Measurements from ENCODE around the gene STUB1.

Gene STUB1

DNA sequence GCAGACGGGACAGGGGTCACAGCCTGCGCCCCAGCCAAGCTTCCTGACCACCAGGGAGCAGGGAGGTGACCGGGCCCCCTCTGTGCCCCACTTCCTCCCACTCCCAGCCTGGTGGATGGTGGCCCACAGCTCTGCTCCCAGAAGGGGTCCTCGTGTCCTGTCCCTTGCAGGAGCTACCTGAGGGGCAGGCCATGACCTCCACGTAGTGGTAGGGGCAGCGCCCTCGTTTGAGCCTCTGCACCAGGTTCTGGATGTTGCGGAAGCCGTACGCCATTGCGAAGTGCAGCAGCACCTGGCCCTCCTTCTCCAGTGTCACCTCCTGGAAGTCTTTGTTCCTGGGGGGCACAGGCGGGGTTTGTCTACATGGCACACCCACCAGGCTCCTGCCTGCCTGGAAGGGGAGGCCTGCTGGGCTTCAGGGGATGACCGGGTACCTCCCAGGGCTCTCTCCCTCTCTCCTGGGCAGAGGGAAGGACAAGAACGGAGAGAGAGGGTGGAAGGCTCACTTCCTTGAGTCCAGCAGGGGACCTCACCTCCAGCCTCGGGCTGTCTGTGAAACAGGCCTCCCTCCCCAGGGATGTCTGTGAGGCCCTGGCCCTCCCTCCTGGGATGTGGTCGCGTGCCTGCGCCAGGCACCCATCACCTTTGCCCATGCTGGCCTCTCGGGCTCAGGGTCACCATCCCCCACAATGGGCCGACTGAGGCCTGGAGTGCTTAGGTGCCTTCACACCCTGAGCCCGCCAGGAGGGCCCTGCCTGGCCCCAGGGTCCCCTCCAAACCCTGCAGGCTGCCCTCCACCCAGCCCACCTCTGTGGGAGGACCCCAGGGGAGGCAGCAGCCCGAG, 50.7 kb downstream of the STUB1 start:
- H3K27me3 ChIP-seq (ENCODE audit: insufficient read depth, insufficient read length), result peaks cover 6% of the 10 kb centered on the region
- TF ChIP-seq ZNF274 (IDR thresholded peaks at IDR 0.05; ENCODE audit: low read depth, low read length), result no peak
- no peak for TF ChIP-seq YY1 (IDR thresholded peaks at IDR 0.05; ENCODE audit: insufficient read depth, insufficient read length)
- TF ChIP-seq SUZ12 (IDR thresholded peaks at IDR 0.05; ENCODE audit: extremely low read depth, insufficient read depth, insufficient read length), result no peak
- peaks cover 16% of the 10 kb centered on the region for H3K4me1 ChIP-seq (ENCODE audit: insufficient read depth, insufficient read length)
- H3K36me3 ChIP-seq (ENCODE audit: insufficient read depth, insufficient read length, low read length), result peaks cover 67% of the 10 kb centered on the region
- no peaks in the 10 kb centered on the region for H3K9me3 ChIP-seq (ENCODE audit: insufficient read depth, low read length)
- H3K4me3 ChIP-seq (ENCODE audit: insufficient read length, low read depth), result no peak overlapping the region
- DNase-seq (ENCODE audit: low read depth, low spot score), result no peak
- peak overlapping the region; percentile 16 for H3K9ac ChIP-seq (ENCODE audit: insufficient read length, low read depth)

DNA sequence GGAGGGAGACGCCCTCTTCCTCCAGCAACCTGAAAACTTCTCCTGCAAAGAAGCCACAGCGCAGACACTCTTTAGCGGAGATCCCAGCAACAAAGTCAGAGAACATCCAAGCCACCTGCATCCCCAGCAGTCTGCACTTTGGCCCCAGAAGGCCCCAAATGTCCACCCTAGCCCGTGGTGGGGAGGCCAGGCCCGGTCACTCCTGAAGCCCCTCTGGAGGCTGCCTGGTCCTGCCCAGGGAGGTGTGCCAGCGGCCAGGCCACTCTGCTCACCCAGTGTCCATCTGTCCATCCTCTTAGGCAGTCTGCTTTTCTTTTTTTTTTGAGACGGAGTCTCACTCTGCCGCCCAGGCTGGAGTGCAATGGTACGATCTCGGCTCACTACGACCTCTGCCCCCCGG, 52.1 kb downstream of the STUB1 start:
- peaks cover 10% of the 10 kb centered on the region for H3K4me1 ChIP-seq (ENCODE audit: insufficient read depth, insufficient read length)
- H3K27me3 ChIP-seq (ENCODE audit: insufficient read depth, insufficient read length), result peaks cover 3% of the 10 kb centered on the region
- no peak for DNase-seq (ENCODE audit: low read depth, low spot score)
- H3K36me3 ChIP-seq (ENCODE audit: insufficient read depth, insufficient read length, low read length), result peaks cover 80% of the 10 kb centered on the region
- peak overlapping the region; percentile 13 for H3K9ac ChIP-seq (ENCODE audit: insufficient read length, low read depth)
- H3K4me3 ChIP-seq (ENCODE audit: insufficient read length, low read depth), result no peak overlapping the region
- H3K9me3 ChIP-seq (ENCODE audit: insufficient read depth, low read length), result no peaks in the 10 kb centered on the region
- TF ChIP-seq ZNF274 (IDR thresholded peaks at IDR 0.05; ENCODE audit: low read depth, low read length), result no peak
- no peak for TF ChIP-seq SUZ12 (IDR thresholded peaks at IDR 0.05; ENCODE audit: extremely low read depth, insufficient read depth, insufficient read length)
- TF ChIP-seq YY1 (IDR thresholded peaks at IDR 0.05; ENCODE audit: insufficient read depth, insufficient read length), result no peak

Measured in NT2/D1 (cell line).